ENCODE data around the gene DSCAM. TPM values are rescaled to one million over a fixed set of nuclear protein-coding genes. Genes with fewer than 3 reads are reported as not detected.

DSCAM gene
- total RNA-seq, 4 donors from 2014 or later = not detected

GRCh38 chr21:40466893-40467483, 380.0 kb downstream of the DSCAM start:
- intact Hi-C loops (cut with DNase I; ENCODE audit: low total_unique reads) = loop anchor here (10.0 kb wide), 1 partner anchor 608 kb away; no protein-coding TSS in a partner anchor
- 86 to 87% methylated on average over 1 of the region's 1 CpG for WGBS, 2 donors
- no peak for DNase-seq (ENCODE audit: low spot score in 2 of 2)
- no peak for TF ChIP-seq CTCF (IDR thresholded peaks at IDR 0.05)
- no peak for TF ChIP-seq POLR2A (IDR thresholded peaks at IDR 0.05)
- H3K4me3 ChIP-seq (ENCODE audit: low read depth, poor library complexity, severe bottlenecking) = no peak overlapping the region

GRCh38 chr21:40465382-40465781, 381.6 kb downstream of the DSCAM start:
- intact Hi-C loops (cut with DNase I; ENCODE audit: low total_unique reads) = loop anchor here (10.0 kb wide), 1 partner anchor 609 kb away; no protein-coding TSS in a partner anchor
- TF ChIP-seq CTCF (IDR thresholded peaks at IDR 0.05) (no peak), POLR2A (IDR thresholded peaks at IDR 0.05) (no peak)
- WGBS, 2 donors = 93% methylated on average over 7 of the region's 7 CpGs
- no peak for DNase-seq (ENCODE audit: low spot score in 2 of 2)
- no peak overlapping the region for H3K4me3 ChIP-seq (ENCODE audit: low read depth, poor library complexity, severe bottlenecking)

DNA sequence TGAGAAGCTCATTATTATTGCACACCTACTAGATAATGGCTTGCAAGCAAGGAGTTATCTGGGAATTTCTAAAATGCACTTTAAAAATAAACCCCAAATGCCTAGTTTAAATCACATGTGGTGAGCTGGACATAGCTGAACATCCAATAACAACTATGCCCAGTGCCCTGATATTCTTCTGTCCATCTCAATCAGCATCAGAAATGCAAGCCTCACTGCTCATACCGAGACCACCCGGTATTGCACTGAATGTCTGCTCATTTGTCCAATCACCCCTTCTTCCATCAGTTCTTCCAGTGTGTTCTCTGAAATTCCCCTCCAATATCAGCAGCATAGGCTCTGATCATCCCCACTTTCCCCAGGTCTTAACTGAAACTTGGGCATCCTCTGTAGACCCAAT, 383.8 kb downstream of the DSCAM start:
- TF ChIP-seq POLR2A (IDR thresholded peaks at IDR 0.05) (no peak), CTCF (IDR thresholded peaks at IDR 0.05) (no peak)
- intact Hi-C loops (cut with DNase I; ENCODE audit: low total_unique reads) = loop anchor here (10.0 kb wide), 1 partner anchor 612 kb away; no protein-coding TSS in a partner anchor
- 89 to 94% methylated on average over 2 of the region's 2 CpGs for WGBS, 2 donors

DNA sequence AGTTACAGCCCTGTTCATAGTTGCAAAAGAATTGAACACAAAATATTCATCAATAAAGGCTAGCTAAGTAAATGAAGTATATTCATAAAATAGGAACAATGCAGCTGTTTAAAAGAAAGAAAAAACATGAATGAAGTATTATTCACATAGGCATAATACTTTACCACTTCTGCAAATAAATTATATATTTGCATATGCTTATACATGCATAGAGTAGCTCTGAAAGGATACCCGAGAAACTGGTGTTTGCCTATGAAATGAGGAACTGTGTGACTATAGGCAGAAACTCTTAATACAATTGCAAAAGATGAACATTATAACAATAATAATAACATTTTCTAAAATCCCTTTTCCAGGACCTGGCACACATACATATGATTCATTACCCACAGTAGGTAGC, 385.9 kb downstream of the DSCAM start:
- DNase-seq (ENCODE audit: low spot score in 2 of 2) = no peak
- 63 to 72% methylated on average over 1 of the region's 1 CpG for WGBS, 2 donors
- H3K4me3 ChIP-seq (ENCODE audit: low read depth, poor library complexity, severe bottlenecking) = no peak overlapping the region
- intact Hi-C loops (cut with DNase I; ENCODE audit: low total_unique reads) = loop anchor here (10.0 kb wide), 1 partner anchor 614 kb away; no protein-coding TSS in a partner anchor
- TF ChIP-seq CTCF (IDR thresholded peaks at IDR 0.05) (no peak), POLR2A (IDR thresholded peaks at IDR 0.05) (no peak)

More for the DNA sequence above, 383.8 kb downstream of the DSCAM start:
- H3K4me3 ChIP-seq (ENCODE audit: low read depth, poor library complexity, severe bottlenecking) = no peak overlapping the region
- no peak for DNase-seq (ENCODE audit: low spot score in 2 of 2)

- no peak overlapping the region for H3K4me3 ChIP-seq (ENCODE audit: low read depth, poor library complexity, severe bottlenecking)
- TF ChIP-seq POLR2A (IDR thresholded peaks at IDR 0.05) = no peak
- WGBS, 2 donors = 80 to 81% methylated on average over 2 of the region's 2 CpGs
- DNase-seq (ENCODE audit: low spot score in 2 of 2) = no peak
- intact Hi-C loops (cut with DNase I; ENCODE audit: low total_unique reads) = no loop called here
These were observed 389.2 kb downstream of the DSCAM start for GRCh38 chr21:40457741-40458140.

- no peak overlapping the region for H3K4me3 ChIP-seq (ENCODE audit: low read depth, poor library complexity, severe bottlenecking)
- DNase-seq (ENCODE audit: low spot score in 2 of 2) = no peak
- intact Hi-C loops (cut with DNase I; ENCODE audit: low total_unique reads) = no loop called here
- TF ChIP-seq CTCF (IDR thresholded peaks at IDR 0.05) (no peak), POLR2A (IDR thresholded peaks at IDR 0.05) (no peak)
- WGBS, 2 donors = 84 to 86% methylated on average over 3 of the region's 3 CpGs
These were observed 392.9 kb downstream of the DSCAM start for GRCh38 chr21:40454057-40454456.
